ENCODE results near the gene LAGE3.

DNA sequence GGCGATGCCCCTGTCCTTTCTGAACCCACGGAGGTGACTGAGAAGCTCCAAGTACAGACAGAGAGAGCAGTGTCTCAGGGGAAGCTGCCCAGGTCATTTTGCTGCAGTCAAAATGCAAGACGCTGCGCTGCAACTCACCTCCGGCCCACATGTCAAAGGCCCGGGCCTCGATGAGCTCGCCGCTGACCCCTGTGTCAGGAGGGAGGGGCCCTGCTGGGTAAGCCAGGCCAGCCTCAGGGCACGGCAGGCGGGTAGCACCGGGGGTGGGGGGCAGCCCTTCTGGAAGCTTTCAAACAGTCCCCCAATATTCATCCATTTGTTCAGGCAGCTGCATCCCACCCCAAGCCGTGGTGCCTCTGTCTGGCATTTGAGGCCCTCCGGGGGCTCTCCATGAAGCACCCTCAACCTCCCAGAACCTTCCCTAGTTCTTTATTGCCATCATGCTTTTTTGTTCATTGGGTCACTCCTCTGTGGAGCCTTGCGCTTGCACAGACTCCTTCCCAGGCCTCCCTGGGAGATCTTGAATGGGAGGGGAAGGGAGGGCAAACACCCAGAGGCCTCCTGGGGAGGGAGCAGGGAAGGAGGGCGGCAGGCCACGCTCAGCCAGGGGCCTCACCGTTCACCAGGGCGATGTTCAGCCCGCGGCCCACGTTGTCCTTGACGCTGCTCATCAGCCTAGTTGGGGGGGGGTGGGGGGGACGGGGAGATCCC lies 28.7 kb upstream of the LAGE3 start:
- TF ChIP-seq, protein P1, sequence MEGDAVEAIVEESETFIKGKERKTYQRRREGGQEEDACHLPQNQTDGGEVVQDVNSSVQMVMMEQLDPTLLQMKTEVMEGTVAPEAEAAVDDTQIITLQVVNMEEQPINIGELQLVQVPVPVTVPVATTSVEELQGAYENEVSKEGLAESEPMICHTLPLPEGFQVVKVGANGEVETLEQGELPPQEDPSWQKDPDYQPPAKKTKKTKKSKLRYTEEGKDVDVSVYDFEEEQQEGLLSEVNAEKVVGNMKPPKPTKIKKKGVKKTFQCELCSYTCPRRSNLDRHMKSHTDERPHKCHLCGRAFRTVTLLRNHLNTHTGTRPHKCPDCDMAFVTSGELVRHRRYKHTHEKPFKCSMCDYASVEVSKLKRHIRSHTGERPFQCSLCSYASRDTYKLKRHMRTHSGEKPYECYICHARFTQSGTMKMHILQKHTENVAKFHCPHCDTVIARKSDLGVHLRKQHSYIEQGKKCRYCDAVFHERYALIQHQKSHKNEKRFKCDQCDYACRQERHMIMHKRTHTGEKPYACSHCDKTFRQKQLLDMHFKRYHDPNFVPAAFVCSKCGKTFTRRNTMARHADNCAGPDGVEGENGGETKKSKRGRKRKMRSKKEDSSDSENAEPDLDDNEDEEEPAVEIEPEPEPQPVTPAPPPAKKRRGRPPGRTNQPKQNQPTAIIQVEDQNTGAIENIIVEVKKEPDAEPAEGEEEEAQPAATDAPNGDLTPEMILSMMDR (IDR thresholded peaks at IDR 0.05), result no peak
- TF ChIP-seq POLR2A (IDR thresholded peaks at IDR 0.05), result no peak
